Measurements from ENCODE around the gene VPREB1.
A peak's percentile ranks its signal among the peaks of the same experiment; 100 is the strongest.
"Not testable (repeated sequence)": the region's sequence is repeated elsewhere in the genome, so short reads cannot be mapped to it uniquely, and the experiment has no call there.

VPREB1 gene

DNA sequence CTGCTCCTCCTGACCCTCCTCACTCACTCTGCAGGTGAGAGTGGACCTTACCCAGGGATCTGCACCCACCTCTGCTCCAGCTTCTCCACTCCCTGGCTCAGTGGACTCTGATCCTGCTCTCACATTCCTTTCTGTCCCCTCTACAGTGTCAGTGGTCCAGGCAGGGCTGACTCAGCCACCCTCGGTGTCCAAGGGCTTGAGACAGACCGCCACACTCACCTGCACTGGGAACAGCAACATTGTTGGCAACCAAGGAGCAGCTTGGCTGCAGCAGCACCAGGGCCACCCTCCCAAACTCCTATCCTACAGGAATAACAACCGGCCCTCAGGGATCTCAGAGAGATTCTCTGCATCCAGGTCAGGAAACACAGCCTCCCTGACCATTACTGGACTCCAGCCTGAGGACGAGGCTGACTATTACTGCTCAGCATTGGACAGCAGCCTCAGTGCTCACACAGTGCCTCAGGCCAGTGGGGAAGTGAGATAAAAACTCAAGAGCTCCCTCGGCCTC, 29.7 kb upstream of the VPREB1 start:
- no peak for DNase-seq (ENCODE audit: low read depth)

DNA sequence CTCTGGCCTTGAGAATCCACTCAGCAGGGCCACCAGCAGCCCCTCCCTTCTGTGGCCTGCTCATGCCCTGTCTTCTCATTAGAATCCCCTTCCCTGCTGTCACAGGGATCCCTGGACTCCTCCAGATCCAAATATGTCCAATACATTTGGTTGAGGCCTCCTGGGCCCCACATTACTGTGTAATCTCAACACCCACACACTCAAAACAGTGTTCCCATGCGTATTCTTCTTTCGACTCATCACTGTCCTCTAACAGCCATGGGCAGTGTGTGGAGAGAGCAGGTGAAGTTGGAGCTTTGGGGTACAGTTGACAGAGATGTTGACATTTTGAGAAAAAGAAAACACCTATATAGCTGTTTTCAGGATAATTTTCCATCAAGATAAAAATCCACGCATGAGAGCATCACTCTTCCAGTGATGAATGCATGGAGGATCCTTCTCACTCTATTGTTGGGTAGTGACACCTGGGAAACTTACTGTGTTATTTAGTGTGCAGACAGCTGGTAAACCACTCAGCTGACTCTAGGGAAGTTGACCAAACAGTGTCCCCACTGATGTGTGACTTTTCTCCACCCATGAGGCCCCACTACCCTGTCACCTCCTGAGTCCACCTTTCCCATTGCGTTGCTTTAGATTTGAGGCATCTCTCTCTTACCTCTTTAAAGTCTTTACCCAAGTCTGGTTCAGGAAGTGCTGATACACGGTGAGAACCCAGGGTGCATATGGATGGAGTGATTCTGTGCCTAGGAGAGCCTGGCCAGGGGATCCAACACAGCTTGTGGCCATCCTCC, 28.7 kb upstream of the VPREB1 start:
- DNase-seq (ENCODE audit: low read depth), result no peak

DNA sequence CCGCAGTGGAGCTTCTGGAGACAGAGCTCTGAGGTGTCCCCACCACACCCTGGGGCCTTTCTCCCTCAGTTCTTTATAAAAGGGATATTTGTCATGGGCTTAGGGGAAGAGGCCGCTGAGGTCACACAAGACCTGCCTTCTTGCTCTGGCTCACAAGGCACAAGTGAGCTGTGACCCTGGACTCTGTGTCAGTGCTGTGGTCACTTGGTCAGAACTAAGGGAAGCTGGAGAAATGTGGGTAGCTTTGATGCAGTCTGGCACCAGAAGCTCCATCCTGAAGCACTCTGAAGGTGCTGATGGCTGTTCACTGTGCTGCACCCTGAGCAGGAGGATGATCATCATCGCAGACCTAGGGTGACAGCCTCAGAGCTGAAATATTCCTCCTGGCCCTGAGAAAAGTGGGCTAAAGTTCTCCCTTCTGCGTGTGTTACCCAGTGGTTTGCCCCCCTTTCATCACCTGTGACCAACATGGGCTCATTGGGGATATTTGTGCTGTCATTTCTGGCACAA, 28.1 kb upstream of the VPREB1 start:
- no peak for DNase-seq (ENCODE audit: low read depth)

DNA sequence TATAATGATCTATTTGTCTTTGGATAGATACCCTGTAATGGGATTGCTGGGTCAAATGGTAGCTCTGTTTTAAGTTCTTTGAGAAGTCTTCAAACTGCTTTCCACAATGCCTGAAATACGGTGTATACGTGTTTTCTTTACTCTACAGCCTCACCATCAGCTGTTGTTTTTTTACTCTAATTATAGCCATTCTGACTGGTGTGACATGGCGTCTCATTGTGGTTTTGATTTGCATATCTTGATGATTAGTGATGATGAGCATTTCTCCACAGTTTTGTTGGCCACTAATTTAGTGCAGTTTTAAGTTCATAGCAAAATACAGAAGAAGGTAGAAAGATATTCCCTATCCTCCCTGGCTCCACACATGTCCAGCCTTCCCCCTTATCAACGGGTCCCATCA, 26.3 kb upstream of the VPREB1 start:
- no peak for DNase-seq (ENCODE audit: low read depth)

DNA sequence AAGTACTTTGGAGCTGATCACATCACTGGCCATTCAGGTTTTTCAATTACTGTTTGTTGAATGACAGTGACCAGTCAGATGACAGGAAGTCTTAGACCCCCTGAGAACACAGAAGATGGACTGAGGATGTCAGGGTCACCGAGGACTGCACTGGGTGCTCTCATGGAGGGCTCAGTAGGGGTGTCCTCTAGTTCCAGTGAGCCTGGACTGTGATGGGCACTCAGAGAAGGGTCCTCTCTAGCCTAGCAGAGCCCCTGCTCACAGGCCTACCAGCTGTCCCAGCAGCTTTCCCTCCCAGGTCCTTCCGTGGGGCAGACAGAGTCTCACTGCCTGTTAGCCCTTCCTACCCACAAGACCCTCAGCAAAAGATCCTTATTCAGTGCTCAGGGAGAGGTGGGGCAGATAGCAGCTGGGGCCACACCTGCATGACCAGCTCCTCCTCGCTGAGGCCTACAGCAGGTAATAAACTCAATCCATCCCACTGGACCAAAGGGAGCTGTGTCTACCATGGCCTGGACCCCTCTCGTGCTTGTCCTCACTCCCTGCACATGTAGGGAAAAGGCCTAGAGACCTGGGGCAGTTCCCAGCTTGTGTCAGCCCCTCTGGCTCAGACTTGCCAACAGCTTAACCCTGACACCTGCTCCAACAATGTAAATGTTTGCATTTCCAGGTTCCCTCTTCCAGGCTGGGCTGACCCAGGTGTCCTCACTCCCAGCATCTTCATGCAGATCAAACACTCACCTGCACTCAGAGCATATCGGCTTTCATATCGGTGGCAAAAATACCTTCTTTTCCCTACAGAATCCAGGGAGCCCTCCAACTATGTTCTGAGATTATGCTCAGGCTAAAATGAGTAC, 25.2 kb upstream of the VPREB1 start:
- DNase-seq (ENCODE audit: low read depth), result no peak

DNA sequence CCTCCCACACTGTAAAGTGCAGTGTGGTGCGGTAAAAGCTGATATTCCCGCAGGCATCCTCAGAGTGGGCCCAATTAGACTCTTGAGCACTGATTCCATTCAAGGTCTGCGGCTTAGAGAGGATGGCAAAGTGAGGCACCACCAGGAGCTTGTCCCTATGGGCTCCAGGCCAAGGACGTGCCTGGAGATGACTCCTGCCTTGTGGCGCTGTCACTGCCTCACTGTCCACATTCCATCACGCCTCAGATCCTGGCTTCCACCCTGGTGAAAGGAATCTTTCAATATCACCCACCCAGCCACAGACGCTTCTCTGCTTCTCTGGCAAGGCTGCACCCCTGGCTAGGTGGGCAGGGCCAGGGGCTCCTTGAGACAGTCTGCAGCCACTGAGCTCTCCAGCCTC, 23.5 kb upstream of the VPREB1 start:
- DNase-seq (ENCODE audit: low read depth), result not testable (repeated sequence)

DNA sequence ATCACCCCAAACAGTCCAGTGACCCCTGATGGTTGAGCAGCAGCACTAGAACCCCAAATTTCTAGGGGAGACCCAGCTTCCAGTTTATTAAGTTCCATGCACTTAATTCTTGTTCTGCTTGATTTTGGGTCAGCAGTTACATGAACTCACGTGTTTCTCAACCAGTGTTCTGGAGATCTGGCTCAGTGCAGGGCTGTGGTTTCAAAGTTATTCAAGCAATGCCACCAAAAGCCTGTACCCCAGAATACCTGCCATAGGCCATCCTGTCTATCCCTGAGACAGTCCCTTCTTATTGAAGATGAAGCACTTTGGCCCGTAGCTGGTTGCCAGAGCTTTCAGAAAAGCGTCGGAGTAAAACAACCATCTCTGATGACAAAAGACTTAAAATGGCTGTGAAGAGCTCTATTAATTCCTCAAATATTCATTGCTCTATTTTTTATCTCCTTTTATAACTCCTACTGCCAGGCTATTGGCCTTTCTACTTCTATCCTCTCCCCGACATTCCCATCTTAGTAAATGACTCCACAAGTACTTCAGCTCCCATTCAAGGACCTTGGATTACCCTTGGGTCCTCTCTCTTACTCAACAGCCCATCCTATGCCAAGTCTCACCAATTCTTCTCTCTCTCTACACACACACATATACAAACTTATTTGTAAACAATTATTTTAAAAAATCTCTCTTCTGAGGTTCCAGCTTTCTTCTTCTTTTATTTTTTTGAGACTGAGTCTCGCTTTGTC, 18.0 kb upstream of the VPREB1 start:
- no peak for DNase-seq (ENCODE audit: low read depth)

DNA sequence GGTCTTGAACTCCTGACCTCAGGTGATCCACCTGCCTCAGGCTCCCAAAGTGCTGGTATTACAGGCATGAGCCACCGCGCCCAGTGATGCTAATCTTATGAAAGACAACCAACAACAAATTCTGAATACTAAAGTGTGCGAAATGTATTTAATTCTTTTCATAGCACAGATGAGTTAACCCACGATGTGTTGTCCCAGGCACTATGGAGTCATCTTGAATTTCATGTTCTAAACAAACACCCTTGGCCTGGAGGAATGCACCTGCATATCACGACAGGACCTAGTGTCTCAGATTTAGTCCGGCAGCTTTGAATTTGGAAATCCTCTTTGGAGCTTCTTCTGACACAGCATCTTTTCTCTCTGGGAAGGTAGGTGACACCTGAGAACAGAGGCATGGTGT, 16.2 kb upstream of the VPREB1 start:
- DNase-seq (ENCODE audit: low read depth), result no peak

DNA sequence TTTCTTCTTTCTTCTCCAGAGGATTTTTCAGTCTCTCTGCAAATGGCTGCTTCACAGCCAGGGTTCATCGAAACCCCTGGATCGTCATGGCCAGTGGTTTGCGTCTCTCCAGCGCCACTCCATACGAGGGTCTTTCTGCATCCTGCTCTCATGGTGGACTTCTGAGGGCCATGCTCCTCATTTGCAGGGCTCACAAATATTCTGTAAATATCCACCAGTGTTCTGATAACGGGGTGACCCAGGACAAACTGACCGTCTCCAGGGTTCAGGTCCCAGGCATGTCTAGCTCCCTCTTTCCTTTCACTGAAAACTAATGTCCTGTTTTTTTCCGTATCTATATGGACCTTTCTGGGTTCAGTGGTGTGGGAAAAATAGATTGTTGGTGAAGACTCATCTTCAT, 15.7 kb upstream of the VPREB1 start:
- no peak for DNase-seq (ENCODE audit: low read depth)

DNA sequence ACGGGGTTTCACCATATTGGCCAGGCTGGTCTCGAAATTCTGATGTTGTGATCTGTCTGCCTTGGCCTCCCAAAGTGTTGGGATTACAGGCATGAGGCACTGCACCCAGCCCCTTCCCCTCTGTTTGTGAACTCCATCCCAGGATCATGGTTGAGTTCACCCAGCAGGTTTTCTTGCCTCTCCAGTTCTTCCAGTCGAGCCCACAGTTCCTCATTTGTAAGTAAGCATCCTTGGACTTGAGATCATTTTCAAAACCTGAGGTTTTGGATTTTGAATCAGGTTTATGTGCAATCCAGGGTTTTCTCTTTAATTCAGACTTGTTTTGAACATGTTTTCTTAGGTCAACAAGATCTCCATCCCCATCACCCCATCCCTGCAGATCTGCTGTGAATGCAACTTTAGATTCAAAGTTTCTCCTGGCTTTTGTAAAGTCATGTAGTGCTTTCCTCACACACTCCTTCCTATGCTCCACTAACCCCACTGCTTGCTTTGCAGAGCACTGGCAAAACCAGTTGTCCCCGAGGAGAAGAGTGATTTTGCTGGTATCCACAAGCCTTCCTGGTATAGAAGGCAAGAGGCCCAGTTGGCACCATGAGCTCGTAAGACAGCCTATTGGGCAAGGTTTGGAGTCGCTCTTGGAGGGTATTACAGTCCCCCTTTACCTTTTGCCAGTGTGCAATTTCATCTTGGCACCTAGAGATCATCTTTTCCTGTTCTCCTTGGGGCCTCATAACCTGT, 14.7 kb upstream of the VPREB1 start:
- no peak for DNase-seq (ENCODE audit: low read depth)

DNA sequence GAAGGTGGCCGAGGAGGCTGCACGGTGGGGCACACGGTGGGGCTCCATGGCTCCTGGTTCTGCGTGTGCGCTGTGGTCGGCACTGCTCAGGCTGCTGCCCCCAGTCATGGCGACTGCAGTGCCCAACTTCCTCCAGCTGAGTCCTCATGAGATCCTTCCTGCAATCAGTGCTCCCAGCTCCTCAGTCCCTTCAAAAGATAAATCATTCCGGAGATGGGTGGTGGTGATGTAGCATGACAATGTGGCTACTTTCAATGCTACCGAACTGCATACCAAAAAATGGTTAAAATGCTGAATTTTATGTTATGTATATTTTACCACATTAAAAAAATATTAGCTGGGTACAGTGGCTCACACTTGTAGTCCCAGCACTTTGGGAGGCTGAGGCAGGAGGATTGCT, 14.1 kb upstream of the VPREB1 start:
- DNase-seq (ENCODE audit: low read depth), result no peak

DNA sequence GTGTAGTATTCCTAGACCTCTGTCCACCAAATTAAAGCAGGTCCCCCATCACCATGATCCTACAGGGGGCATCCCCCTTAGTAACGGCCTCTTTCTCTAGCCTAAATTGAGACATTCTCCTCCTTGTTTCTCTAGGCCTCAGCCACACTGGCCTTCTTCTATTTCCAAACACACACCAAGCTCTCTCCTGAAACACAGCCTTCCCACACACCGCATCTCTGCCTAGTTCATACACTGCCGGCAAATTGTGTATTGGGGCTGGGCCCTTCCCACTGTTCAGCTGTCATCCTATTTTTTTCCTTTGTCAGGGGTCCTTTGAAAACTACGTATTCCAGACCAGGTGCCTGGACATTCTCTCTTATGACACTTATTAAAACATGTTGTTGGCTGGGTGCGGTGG, 11.5 kb upstream of the VPREB1 start:
- no peak for DNase-seq (ENCODE audit: low read depth)

DNA sequence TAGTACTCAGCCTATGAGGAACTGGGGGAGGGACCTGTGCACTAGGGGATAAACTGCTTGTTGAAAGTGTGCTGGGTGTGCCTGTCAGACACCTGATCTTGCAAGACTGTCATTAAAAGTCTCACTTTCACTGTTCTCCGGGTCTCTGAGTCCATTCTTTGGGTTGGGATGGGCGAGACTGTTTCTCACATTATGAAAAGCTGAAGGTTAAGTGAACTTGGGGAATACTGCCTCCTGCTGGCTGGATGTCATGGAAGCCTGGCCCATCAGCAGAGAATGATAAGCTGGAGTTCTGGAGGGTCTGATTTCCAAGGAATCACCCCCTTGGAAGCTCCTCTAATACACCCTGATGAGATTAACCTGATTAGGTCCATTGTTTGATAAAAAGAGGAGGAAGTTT, 9.0 kb upstream of the VPREB1 start:
- peak; percentile 15 for DNase-seq (ENCODE audit: low read depth)

DNA sequence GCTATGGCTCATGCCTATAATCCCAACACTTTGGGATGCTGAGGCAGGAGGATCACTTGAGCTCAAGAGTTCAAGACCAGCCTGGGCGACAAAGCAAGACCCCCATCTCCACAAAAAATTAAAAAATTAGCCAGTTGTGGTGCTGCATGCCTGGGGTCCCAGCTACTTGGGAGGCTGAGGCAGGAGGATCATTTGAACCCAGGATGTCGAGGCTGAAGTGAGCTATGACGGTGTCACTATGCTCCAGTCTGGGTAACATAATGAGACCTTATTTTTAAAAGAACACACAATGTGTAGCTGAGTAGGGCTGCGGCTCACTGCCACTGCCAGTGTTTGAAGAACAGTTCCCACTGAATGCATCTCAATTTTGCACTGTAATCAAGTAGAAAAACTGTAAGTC, 7.1 kb upstream of the VPREB1 start:
- DNase-seq (ENCODE audit: low read depth), result no peak

DNA sequence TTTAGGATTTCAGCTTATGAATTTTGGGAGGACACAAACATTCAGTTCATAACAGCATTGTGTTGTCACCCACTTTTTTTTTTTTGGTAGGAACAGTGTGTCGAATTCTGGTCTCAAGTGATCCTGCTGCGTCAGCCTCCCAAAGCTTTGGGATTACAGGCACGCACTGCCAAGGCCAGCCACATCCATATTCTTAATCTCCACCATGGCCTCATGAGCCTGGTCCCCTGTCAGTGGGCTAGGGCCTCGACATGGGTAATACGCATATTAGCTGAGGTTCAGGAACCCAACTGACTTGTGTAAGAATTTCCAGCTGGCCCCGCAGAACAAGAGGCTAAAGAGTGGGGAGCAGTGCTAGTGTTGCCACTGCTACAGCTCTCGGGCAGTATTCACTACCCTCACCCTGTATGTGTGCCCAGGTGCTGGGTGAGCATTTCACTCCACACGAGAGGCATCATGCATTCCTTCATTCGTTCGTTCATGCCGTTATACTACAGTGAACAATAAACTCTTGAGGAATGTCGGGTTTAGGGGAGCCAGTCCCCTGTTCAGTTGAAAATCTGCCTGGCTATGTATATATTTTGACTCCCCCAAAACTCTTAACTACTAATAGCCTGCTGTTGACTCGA, 5.2 kb upstream of the VPREB1 start:
- DNase-seq (ENCODE audit: low read depth), result no peak

DNA sequence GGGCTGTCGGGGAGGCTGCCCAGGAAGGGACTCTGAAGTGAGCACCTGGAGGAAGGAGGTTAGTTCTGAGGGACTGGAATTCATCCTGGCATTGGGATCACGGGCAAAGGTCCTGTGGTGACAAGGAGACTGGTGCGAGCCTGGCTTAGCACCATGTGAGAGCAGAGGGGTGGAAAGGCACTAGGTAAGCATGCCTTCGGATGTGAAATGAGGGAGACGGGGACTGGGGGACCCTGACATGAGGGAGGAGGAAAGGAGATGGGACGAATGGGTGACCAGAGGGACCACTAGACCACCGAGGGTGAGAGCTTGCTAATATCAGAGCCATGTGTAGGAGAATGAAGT, 3.1 kb upstream of the VPREB1 start:
- no peak for DNase-seq (ENCODE audit: low read depth)

DNA sequence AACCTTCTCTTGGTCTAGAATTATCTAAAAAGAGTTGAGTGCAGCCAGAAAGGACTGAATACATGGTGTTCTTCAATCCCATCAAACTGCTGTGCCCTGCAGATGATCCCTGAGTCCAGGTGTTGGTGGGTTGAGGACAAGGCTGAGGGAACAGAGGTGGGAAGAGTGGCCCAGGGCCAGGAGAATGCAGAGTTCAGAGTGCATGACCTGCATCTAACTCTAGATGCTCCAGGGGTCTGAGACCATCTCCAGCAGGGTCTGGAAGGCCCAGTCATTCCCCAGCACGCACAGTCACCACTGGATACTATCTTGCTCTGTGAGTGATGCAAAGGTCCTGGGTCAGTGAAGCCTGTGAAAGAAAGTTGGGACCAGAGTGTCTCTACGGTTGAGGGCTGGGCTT, 2.1 kb upstream of the VPREB1 start:
- no peak for DNase-seq (ENCODE audit: low read depth)

DNA sequence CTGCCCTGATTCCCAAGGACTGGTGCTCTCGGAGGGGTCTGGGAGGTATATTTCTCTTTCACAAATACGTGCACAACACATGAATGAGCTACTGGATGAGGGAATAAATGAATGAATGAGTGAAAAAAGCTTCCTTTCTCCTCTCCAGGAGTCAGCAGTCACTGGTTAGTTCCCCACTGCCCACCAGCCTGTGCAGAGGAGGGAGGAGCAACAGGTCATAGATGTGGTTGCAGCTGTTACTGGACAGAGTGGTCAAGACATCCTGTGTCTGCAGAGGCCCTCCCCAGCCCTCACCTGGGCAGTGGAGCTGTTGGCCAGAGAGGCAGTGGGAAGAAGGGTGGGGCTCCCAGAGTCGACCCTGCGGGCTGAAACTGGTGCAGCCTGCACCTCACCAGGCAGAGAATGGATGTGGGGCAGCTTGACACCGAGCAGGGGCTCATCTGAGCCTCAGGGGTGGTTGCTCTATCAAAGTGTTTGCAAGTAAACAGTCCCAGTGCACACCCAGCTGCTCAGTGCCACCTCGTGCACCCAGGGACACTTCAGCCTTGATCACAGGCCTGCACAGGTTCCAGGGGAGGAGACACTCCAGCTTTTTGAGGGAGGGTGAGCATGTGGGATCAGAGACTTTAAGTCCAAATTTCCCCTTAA, 1.4 kb upstream of the VPREB1 start:
- no peak for DNase-seq (ENCODE audit: low read depth)

DNA sequence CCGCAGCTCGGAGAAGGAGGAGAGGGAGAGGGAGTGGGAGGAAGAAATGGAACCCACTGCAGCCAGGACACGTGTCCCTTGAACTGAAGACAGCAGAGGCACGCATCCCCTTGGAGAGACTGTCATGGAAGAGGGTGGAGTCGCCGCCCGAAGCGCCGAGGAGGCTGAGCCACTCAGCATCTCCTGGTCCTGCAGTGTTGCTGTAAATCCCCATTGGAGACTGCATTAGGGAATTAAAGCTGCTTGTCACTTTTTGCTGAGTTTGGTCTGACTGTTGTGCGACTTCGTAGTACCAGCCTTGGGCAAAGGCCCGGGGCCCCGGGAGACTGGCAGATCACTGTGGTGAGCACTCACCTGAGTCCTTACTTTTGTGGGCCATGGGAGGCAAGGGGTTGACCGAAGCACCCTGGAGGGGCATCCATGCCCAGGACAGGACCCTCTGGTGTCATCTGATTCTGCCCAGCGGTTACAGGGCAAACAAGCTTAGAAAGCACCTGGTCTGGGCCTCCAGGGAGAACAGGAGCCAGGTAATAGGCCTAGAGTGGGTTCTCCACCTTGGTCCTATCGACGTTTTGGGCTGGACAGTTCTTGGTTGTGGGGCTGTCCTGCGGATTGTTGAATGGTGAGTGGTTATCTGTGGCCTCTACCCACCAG, 797 bp downstream of the VPREB1 start:
- DNase-seq (ENCODE audit: low read depth), result no peak

DNA sequence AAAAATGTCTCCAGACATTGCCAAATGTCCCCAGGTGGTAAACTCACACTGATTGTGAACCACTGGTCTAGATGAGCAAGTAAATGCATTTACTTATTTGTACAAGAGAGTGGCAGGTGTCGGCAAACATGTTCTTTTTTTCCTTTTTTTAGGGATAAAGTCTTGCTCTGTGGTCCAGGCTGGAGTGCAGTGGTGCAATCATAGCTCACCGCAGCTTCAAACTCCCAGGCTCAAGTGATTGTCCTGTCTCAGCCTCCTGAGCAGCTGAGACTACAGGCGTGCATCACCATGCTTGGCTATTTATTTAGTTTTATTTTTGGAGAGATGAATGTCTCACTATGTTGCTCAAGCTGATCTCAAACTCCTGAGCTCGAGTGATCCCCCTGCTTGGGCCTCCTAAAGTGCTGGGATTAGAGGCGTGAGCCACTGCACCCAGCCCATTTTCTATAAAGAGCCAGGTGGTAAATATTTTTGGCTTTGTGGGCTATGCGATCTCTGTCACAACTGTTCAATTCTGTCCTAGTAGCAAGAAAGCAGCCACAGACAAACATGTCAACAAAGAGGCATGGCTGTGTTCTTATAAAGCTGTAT, 1.4 kb downstream of the VPREB1 start:
- no peak for DNase-seq (ENCODE audit: low read depth)
